Measurements from ENCODE around the gene EVPLL. TPM values are rescaled to one million over a fixed set of nuclear protein-coding genes. Genes with fewer than 3 reads are reported as not detected.

The EVPLL gene
- not detected in 2 replicates for total RNA-seq

DNA sequence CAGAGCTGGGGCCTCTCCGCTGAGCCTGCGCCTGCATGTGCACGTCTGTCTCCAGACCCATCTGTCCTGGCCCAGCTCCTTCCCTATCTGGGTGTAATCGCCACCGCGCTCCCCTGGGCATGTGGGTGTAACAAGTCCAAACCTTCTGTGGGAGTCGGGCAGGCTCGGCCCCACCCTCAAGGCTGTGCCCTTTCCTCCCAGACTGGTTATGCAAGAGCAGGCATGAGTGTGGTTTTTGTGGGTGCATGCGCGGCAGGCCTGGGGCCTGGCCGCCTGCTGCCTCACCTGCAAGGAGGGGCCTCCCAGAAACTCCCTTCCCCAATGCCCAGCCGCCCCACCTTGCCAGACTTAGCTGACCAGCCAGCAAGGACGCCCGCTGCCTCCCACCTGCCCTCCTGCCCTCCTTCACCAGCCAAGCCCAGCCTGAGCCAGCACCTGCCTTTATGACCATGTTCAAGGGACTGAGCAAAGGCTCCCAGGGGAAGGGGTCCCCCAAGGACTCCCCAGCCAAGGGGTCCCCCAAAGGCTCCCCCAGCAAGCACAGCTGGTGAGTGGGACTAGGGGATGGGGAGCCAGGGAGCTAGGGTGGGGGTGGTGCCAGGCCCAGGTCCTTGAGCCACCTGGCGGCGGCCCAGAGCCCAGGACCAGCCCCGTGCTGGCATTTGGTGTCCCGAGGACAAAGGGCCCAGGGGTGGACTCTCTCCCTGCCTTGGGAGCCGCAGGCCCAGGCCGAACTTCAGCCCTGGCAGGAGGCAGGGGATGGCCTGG lies at the start of gene EVPLL:
TSS of gene EVPLL (plus strand) at position 342 of the 768 bp plus-strand sequence. CDS start 3,160 bp downstream, outside the sequence.

GRCh38 chr17:18363101-18364049 lies 14.2 kb upstream of the EVPLL start, which contains the start of gene SHMT1:
Gene SHMT1, minus strand, starts transcription at chr17:18363550. Its CDS starts 7,569 bp downstream, at chr17:18355981.

Other genes with a start within 250 kb of the EVPLL start
- gene ALKBH5, start 193.9 kb upstream of the EVPLL start, total RNA-seq = 172 and 177 TPM in 2 replicates
- gene LLGL1, start 152.1 kb upstream of the EVPLL start, total RNA-seq = 41.2 and 49.5 TPM in 2 replicates
- gene FLII, start 119.0 kb upstream of the EVPLL start, total RNA-seq = 293 and 417 TPM in 2 replicates
- 22.6 and 24.4 TPM in 2 replicates for gene MIEF2, start 117.1 kb upstream of the EVPLL start, total RNA-seq
- gene TOP3A, start 62.8 kb upstream of the EVPLL start, total RNA-seq = 19.7 and 24.7 TPM in 2 replicates
- gene SMCR8, start 62.5 kb upstream of the EVPLL start, total RNA-seq = 27.4 and 31.9 TPM in 2 replicates
- gene SHMT1, start 14.2 kb upstream of the EVPLL start, total RNA-seq = 3.7 and 4.6 TPM in 2 replicates
- gene LGALS9C, start 99.0 kb downstream of the EVPLL start, total RNA-seq = not detected in 2 replicates

Measured in smooth muscle cell of the pulmonary artery (primary cell).